A549 (cell line): Measurements from ENCODE around the gene NNAT. TPM values are rescaled to one million over a fixed set of nuclear protein-coding genes. Genes with fewer than 3 reads are reported as not detected.
"Not testable (repeated sequence)": the region's sequence is repeated elsewhere in the genome, so short reads cannot be mapped to it uniquely, and the experiment has no call there.

ENCODE experiments used
- ATAC-seq, 2 experiments: fragments of 200-7000 bp in 1 of 2; fragments of >200 bp in 1 of 2; cut with Nextera tagmentation in 1 of 2; cut with Tn5 transposase in 1 of 2; 3 replicates each; pipeline versions ENCODE4 v1.8.0 to v1.9.1; 2018 to 2020; ENCODE audit warnings: mild to moderate bottlenecking in 1 of 2, moderate library complexity in 1 of 2
- CTCF ChIA-PET: fragments of 300-600 bp; sonication (Branson Sonifier 250); formaldehyde crosslinking; extraction: SDS; loops from one replicate; lab custom pipeline; 2021; ENCODE audit warnings: antibody characterized with exemption, inconsistent platforms; lab: Yijun Ruan, JAX
- POLR2A ChIA-PET: fragments of 350-600 bp; formaldehyde crosslinking; extraction: SDS; loops from one replicate; lab custom pipeline; 2021; ENCODE audit warnings: antibody characterized with exemption, inconsistent platforms; lab: Yijun Ruan, JAX
- DNase-seq, 2 experiments: peaks; one replicate each; pipeline versions ENCODE4 v3.0.0 to v3.0.0-alpha.2; 2011 to 2016; ENCODE audit warnings: low read depth in 1 of 2, low spot score in 1 of 2
- FAIRE-seq: peaks from 2 replicates; lab custom pipeline; 2011; peaks lifted over from hg19 to GRCh38; lab: Jason Lieb, UNC
- H3K27ac ChIP-seq, 2 experiments: fragments of >200 bp; sonication (Bioruptor Twin); formaldehyde crosslinking; 3 replicates each; pipeline ENCODE4 v1.5.1; 2016 to 2017
- H3K4me1 ChIP-seq: fragments of >200 bp; sonication (Bioruptor Twin); formaldehyde crosslinking; 3 replicates; pipeline ENCODE4 v1.6.1; 2016
- H3K4me2 ChIP-seq: fragments of >200 bp; sonication (Bioruptor Twin); formaldehyde crosslinking; 3 replicates; pipeline ENCODE4 v1.6.1; 2016
- H3K4me3 ChIP-seq: fragments of >200 bp; sonication (Bioruptor Twin); formaldehyde crosslinking; 3 replicates; pipeline ENCODE4 v1.5.1; 2016
- H3K9me3 ChIP-seq: fragments of >200 bp; sonication (Bioruptor Twin); formaldehyde crosslinking; 3 replicates; pipeline ENCODE4 v1.6.1; 2016
- BHLHE40 ChIP-seq: IDR thresholded peaks from 2 replicates; pipeline ENCODE4 v1.6.1; 2012; ENCODE audit warnings: low read depth, low read length, inconsistent platforms
- CEBPB ChIP-seq, 2 experiments: fragments of >200 bp in 1 of 2; sonication (Bioruptor Twin) in 1 of 2; formaldehyde crosslinking in 1 of 2; IDR thresholded peaks; 2 replicates each; pipeline ENCODE4 v1.6.1; 2012 to 2016
- CHD2 ChIP-seq: fragments of 150-350 bp; IDR thresholded peaks from 2 replicates; pipeline ENCODE4 v1.6.1; 2014; ENCODE audit warnings: low read length; ENCODE audit not compliant: partially characterized antibody
- CHD4 ChIP-seq: fragments of 200-600 bp; sonication (generic); IDR thresholded peaks from 2 replicates; pipeline ENCODE4 v1.6.1; 2016; ENCODE audit warnings: antibody characterized with exemption, mild to moderate bottlenecking, borderline replicate concordance
- E2F6 ChIP-seq: IDR thresholded peaks from 2 replicates; pipeline ENCODE4 v1.6.1; 2012; ENCODE audit warnings: low read depth, borderline replicate concordance
- EHF ChIP-seq: fragments of 250-450 bp; sonication (Bioruptor Pico); IDR thresholded peaks from 2 replicates; pipeline ENCODE4 v1.5.0; 2020; ENCODE audit warnings: mild to moderate bottlenecking
- EHMT2 ChIP-seq: fragments of 200-600 bp; sonication (generic); IDR thresholded peaks from 2 replicates; pipeline ENCODE4 v1.6.1; 2016; ENCODE audit warnings: antibody characterized with exemption, low read depth, mild to moderate bottlenecking, moderate library complexity
- EP300 ChIP-seq, 2 experiments: fragments of >200 bp; sonication (Bioruptor Twin); formaldehyde crosslinking; IDR thresholded peaks; 2 replicates in 1 of 2; 3 replicates in 1 of 2; pipeline ENCODE4 v1.6.1; 2016 to 2017
- FOSL2 ChIP-seq, 2 experiments: fragments of 450-650 bp in 1 of 2; fragments of >200 bp in 1 of 2; sonication (Bioruptor Twin) in 1 of 2; formaldehyde crosslinking; IDR thresholded peaks; 2 replicates each; pipeline versions ENCODE4 v1.5.0 to v1.6.1; 2016 to 2020; ENCODE audit warnings: mild to moderate bottlenecking in 1 of 2, moderate library complexity in 1 of 2
- GATA3 ChIP-seq: IDR thresholded peaks from 2 replicates; pipeline ENCODE4 v1.6.1; 2012; ENCODE audit warnings: borderline replicate concordance
- HOXB13 ChIP-seq: fragments of 250-450 bp; sonication (Bioruptor Pico); IDR thresholded peaks from 2 replicates; pipeline ENCODE4 v1.5.0; 2020; ENCODE audit warnings: low read depth, mild to moderate bottlenecking, moderate library complexity
- JUN ChIP-seq, 2 experiments: fragments of >200 bp; sonication (Bioruptor Twin); formaldehyde crosslinking; IDR thresholded peaks; 2 replicates in 1 of 2; 3 replicates in 1 of 2; pipeline ENCODE4 v1.6.1; 2016 to 2017
- KDM1A ChIP-seq: fragments of 200-600 bp; sonication (generic); IDR thresholded peaks from 2 replicates; pipeline ENCODE4 v1.6.1; 2016; ENCODE audit warnings: low read depth, mild to moderate bottlenecking
- MAFK ChIP-seq: fragments of 450-650 bp; IDR thresholded peaks from 2 replicates; pipeline ENCODE4 v1.6.1; 2014; ENCODE audit not compliant: partially characterized antibody
- MAX ChIP-seq: IDR thresholded peaks from 2 replicates; pipeline ENCODE4 v1.6.1; 2012
- NFE2L2 ChIP-seq: fragments of 150-350 bp; conservative IDR thresholded peaks from 2 replicates; pipeline ENCODE4 v1.6.1; 2014; ENCODE audit warnings: low read length
- NPAS2 ChIP-seq: fragments of 250-450 bp; sonication (Bioruptor Pico); IDR thresholded peaks from 2 replicates; pipeline ENCODE4 v1.8.0; 2022; ENCODE audit warnings: mild to moderate bottlenecking, moderate library complexity, borderline replicate concordance
- NR3C1 ChIP-seq: fragments of >200 bp; sonication (Bioruptor Twin); formaldehyde crosslinking; IDR thresholded peaks from 3 replicates; pipeline ENCODE4 v1.6.1; 2017
- PHF8 ChIP-seq: fragments of 200-600 bp; sonication (generic); IDR thresholded peaks from 2 replicates; pipeline ENCODE4 v1.6.1; 2016; ENCODE audit warnings: low read depth, mild to moderate bottlenecking, antibody characterized with exemption, moderate library complexity, borderline replicate concordance
- RAD21 ChIP-seq, 2 experiments: fragments of >200 bp in 1 of 2; sonication (Bioruptor Twin) in 1 of 2; formaldehyde crosslinking in 1 of 2; IDR thresholded peaks in 1 of 2; conservative IDR thresholded peaks in 1 of 2; 2 replicates in 1 of 2; 3 replicates in 1 of 2; pipeline ENCODE4 v1.6.1; 2012 to 2018; ENCODE audit warnings: inconsistent platforms in 1 of 2
- RARB ChIP-seq: fragments of 250-450 bp; sonication (Bioruptor Pico); IDR thresholded peaks from 2 replicates; pipeline ENCODE4 v1.8.0; 2021; ENCODE audit warnings: mild to moderate bottlenecking, moderate library complexity
- RFX5 ChIP-seq: fragments of 450-650 bp; IDR thresholded peaks from 2 replicates; pipeline ENCODE4 v1.7.1; 2014; ENCODE audit warnings: antibody characterized with exemption, mild to moderate bottlenecking, moderate library complexity
- SREBF2 ChIP-seq: fragments of 450-650 bp; IDR thresholded peaks from 2 replicates; pipeline ENCODE4 v1.6.1; 2014; ENCODE audit warnings: mild to moderate bottlenecking, moderate library complexity
- TFCP2L1 ChIP-seq: fragments of 250-450 bp; sonication (Bioruptor Pico); IDR thresholded peaks from 2 replicates; pipeline ENCODE4 v1.5.0; 2021; ENCODE audit warnings: mild to moderate bottlenecking
- WGBS: methylation state at CpG from one replicate; pipeline ENCODE4 v1.1.6; 2017; ENCODE audit errors: missing lambda C conversion rate; 5-methylcytosine and 5-hydroxymethylcytosine counted together
- polyA minus RNA-seq: library from RNA; depleted of rRNA, polyadenylated mRNA; stranded (reverse); fragments of >200 nt; gene quantifications from 2 replicates; pipeline ENCODE4 v1.2.3, GENCODE V29; 2011; rRNA and poly(A)+ RNA removed
- polyA plus RNA-seq, 4 experiments: library from polyadenylated mRNA; depleted of rRNA in 3 of 4; stranded (reverse); fragments of >200 nt; fragmentation: RNase III in 1 of 4; extraction: RNeasy Plus Mini Kit Qiagen cat#74134 plus additional on column Dnase treatment in 1 of 4; gene quantifications; 2 replicates in 3 of 4; 3 replicates in 1 of 4; pipeline ENCODE4 v1.2.3, GENCODE V29; 2011 to 2017
- TF ChIP-seq, protein P1 (sequence below): fragments of 250-450 bp; sonication (Bioruptor Pico); IDR thresholded peaks from 2 replicates; pipeline ENCODE4 v1.5.0; 2020; ENCODE audit warnings: low read depth, mild to moderate bottlenecking, moderate library complexity
- TF ChIP-seq, protein P2 (sequence below): IDR thresholded peaks from 2 replicates; pipeline ENCODE4 v1.6.1; 2012

NNAT gene
- not detected in 2 replicates for polyA plus RNA-seq (2011; rRNA removed)
- not detected in 2 replicates for polyA plus RNA-seq (2012; cell fraction: cytosol; rRNA removed)
- polyA plus RNA-seq (2012; cell fraction: nucleus; rRNA removed) = not detected in 2 replicates
- polyA plus RNA-seq (2017; fragmentation: RNase III; extraction: RNeasy Plus Mini Kit Qiagen cat#74134 plus additional on column Dnase treatment) = not detected in 3 replicates
- not detected in 2 replicates for polyA minus RNA-seq

DNA sequence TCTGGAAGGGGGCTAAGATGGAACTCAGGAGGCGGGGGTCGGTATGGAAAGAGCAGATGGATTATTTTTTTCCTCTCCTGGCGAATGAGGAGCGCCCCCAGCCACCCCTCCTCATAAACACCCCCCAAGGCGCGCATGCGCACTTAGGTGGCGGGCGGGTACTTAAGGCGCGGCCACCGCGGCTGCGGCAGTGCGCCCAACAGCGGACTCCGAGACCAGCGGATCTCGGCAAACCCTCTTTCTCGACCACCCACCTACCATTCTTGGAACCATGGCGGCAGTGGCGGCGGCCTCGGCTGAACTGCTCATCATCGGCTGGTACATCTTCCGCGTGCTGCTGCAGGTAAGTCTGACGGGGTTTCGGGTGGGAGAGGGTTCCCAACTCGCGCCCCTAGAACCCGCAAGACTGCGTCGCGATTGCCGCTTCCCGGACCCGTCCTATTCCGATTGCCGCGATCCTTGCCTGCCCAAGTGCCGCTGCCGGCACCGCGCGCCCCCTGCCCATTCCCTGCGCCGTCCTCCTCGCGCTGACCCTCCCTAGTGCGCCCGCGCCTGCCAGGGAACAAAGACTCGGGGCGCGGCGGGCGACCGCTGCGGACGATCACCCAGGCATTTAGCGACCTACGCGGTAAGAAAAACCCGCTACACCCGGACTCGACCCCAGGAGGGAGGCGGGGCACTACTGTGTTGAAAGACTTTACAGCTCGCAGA is at the start of gene NNAT:
TSS of gene NNAT (plus strand) at position 190 of the 711 bp plus-strand sequence. CDS start at position 272, 82 bp downstream.
- 97% methylated on average over 69 of the region's 69 CpGs for WGBS
- Histone ChIP-seq H3K4me1 (peaks cover 23% of the 10 kb centered on the region), H3K27ac (no peak within 1 kb of the TSS), H3K4me3 (no peak within 1 kb of the TSS), H3K9me3 (no peaks in the 10 kb centered on the region), H3K4me2 (no peak within 1 kb of the TSS)
- TF ChIP-seq EHF (CRISPR knock-in tag) (no peak), CEBPB (IDR thresholded peaks at IDR 0.05) (no peak), TFCP2L1 (no peak), EP300 (IDR thresholded peaks at IDR 0.05) (no peak), NPAS2 (CRISPR knock-in tag) (no peak), RARB (CRISPR knock-in tag) (no peak), FOSL2 (IDR thresholded peaks at IDR 0.05) (no peak), FOSL2 (CRISPR knock-in tag; IDR thresholded peaks at IDR 0.05) (no peak), HOXB13 (CRISPR knock-in tag) (no peak)
- TF ChIP-seq, protein P1, sequence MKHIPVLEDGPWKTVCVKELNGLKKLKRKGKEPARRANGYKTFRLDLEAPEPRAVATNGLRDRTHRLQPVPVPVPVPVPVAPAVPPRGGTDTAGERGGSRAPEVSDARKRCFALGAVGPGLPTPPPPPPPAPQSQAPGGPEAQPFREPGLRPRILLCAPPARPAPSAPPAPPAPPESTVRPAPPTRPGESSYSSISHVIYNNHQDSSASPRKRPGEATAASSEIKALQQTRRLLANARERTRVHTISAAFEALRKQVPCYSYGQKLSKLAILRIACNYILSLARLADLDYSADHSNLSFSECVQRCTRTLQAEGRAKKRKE (CRISPR knock-in tag) = no peak
- no peak for DNase-seq
- no peak for ATAC-seq
- no peak for FAIRE-seq
- ChIA-PET POLR2A (interaction anchor here (0.7 kb wide), 1 partner anchor 250 kb away, joined by 4 read pairs; no protein-coding TSS in a partner anchor), CTCF (interaction anchor here (0.6 to 1.8 kb wide), 4 partner anchors 18 to 349 kb away, joined by 3 to 4 read pairs (median 3); no protein-coding TSS in a partner anchor)

DNA sequence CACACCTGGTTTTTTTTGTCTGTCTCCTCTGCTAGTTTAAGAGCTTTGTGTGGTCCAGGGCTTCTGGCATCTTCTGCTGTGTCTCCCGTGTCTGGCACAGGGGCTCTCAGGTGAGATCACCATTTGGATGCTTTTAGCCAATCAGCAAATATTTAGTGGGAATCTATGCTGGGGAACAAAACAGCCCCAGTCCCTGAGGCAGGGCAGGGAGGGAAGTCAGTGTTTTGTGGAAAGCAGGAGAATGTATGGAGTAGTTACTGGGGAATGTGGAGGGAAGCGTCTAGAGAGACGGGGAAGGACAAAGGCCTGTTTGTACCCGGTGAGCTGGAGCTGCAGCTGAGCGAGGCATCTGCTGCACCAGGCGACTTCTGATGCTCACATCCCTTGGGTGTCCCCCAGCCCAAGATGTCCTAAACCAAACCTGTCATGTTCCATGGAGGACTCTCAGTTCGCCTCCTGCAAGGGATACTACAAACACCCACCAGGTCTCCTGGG is 49.3 kb upstream of the NNAT start:
- no peak overlapping the region for H3K4me3 ChIP-seq
- H3K9me3 ChIP-seq = no peaks in the 10 kb centered on the region
- no peak overlapping the region for H3K27ac ChIP-seq
- DNase-seq (no peak), FAIRE-seq (no peak), ATAC-seq (no peak)
- WGBS = 72% methylated on average over 7 of the region's 7 CpGs
- POLR2A ChIA-PET = no interaction called here
- no peaks in the 10 kb centered on the region for H3K4me1 ChIP-seq
- CTCF ChIA-PET = interaction anchor here (1.1 kb wide), 1 partner anchor 10 kb away, joined by 3 read pairs; no protein-coding TSS in a partner anchor
- H3K4me2 ChIP-seq = no peak overlapping the region
- TF ChIP-seq NR3C1 = no peak
- TF ChIP-seq RFX5 = no peak
- no peak for TF ChIP-seq EHMT2
- TF ChIP-seq GATA3 = no peak
- TF ChIP-seq BHLHE40 = no peak
- no peak for TF ChIP-seq SREBF2
- TF ChIP-seq CHD4 = no peak
- no peak for TF ChIP-seq KDM1A
- no peak for TF ChIP-seq CHD2
- no peak for TF ChIP-seq E2F6
- TF ChIP-seq JUN (IDR thresholded peaks at IDR 0.05) = no peak
- no peak for TF ChIP-seq NFE2L2
- TF ChIP-seq MAX = no peak
- no peak for TF ChIP-seq RAD21 (conservative IDR thresholded peaks at IDR 0.05 in 1 of 2, IDR thresholded peaks at IDR 0.05 in 1 of 2)
- TF ChIP-seq HOXB13 (CRISPR knock-in tag) = no peak
- TF ChIP-seq, protein P2, sequence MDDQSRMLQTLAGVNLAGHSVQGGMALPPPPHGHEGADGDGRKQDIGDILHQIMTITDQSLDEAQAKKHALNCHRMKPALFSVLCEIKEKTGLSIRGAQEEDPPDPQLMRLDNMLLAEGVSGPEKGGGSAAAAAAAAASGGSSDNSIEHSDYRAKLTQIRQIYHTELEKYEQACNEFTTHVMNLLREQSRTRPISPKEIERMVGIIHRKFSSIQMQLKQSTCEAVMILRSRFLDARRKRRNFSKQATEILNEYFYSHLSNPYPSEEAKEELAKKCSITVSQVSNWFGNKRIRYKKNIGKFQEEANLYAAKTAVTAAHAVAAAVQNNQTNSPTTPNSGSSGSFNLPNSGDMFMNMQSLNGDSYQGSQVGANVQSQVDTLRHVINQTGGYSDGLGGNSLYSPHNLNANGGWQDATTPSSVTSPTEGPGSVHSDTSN = no peak
- no peak for TF ChIP-seq MAFK
- TF ChIP-seq PHF8 = no peak
- TF ChIP-seq, all 56 proteins: peak for 0

- H3K9me3 ChIP-seq, H3K4me3 ChIP-seq, H3K27ac ChIP-seq, FAIRE-seq, ATAC-seq, POLR2A ChIA-PET, H3K4me1 ChIP-seq, DNase-seq, H3K4me2 ChIP-seq, CTCF ChIA-PET: not testable (repeated sequence)
- 32% methylated on average over 6 of the region's 6 CpGs for WGBS
Observed at GRCh38 chr20:37472435-37472834, 48.6 kb upstream of the NNAT start.
